GM19023 (cell line): Measurements from ENCODE around the gene SEMG1.

Experiments used
- ATAC-seq: cut with Tn5 transposase; IDR thresholded peaks from one replicate; pipeline ENCODE4 v1.9.1; 2021; ENCODE audit warnings: mild to moderate bottlenecking, moderate library complexity; ENCODE audit not compliant: unreplicated experiment

Gene SEMG1, protein sequence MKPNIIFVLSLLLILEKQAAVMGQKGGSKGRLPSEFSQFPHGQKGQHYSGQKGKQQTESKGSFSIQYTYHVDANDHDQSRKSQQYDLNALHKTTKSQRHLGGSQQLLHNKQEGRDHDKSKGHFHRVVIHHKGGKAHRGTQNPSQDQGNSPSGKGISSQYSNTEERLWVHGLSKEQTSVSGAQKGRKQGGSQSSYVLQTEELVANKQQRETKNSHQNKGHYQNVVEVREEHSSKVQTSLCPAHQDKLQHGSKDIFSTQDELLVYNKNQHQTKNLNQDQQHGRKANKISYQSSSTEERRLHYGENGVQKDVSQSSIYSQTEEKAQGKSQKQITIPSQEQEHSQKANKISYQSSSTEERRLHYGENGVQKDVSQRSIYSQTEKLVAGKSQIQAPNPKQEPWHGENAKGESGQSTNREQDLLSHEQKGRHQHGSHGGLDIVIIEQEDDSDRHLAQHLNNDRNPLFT

DNA sequence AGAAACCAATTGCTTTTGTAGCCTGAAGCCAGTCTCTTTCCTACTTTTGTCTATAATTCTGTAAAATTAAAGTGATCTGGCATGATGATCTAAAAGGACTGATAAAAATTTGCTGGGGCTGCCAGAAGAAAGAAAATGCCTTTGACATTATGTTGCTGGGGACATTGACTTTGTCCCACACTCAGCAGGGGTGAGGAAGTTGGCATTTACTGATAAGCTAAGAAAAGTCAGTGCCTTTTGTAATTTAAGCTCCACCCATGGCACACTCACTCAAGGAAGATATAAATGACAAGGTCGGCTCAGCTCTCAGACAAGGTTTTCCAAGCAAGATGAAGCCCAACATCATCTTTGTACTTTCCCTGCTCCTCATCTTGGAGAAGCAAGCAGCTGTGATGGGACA is at the start of gene SEMG1:
Gene SEMG1, plus strand, starts transcription at position 309 of the 400 bp plus-strand sequence. Its CDS starts 21 bp downstream, at position 330.
- ATAC-seq: no peak

DNA sequence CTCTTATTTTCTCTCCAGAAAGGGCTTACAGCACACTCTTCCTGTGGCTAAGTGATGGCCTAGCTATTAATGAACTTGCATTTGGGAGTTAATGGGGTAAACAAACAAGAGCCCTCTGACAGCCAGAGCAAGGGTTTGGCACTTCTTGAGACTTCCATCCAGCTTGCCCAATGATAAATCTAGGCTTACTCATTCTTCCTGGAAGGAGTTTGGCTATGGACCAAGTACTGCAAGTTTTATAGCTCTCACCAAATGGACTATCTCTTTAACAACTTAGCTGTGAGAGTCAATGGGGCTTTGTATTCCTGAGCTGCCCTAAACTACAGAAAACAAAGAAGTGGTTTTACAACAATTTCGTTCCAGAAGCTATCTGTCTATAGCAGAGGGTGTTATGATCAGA is 48.9 kb upstream of the SEMG1 start:
- ATAC-seq: no peak

DNA sequence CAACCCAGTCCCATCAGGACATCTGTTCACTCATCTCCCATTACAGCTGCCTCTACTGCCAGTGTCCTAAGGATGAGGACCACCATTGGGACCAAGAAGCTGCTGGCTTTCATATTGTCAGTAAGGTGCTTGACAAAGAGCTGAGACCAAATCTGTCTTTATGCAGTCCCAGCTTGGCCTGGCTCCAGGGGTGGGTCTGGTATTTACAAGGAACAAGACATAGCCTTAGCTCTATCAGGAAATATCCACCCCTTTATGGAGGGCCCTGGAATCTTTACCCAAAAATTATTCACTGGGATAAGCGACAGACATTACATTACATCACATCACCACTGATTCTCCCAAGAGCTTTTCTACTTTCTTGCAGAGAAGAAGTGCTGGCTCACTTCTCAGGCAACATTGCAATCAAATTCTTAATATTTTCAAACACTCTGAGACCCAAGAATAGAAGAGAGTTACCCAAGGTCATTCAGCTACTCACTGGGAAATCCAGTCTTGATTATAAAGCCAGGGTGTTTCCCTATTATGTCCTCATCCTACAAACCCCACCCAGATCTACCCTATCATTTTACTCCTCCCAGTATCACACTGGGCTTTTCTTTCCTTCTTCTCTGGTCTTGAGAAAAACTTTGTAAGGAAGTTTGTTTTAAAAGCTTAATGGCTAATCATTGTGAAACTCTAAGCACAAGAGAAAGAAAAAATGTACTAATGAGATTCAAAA is 43.6 kb upstream of the SEMG1 start:
- no peak for ATAC-seq

DNA sequence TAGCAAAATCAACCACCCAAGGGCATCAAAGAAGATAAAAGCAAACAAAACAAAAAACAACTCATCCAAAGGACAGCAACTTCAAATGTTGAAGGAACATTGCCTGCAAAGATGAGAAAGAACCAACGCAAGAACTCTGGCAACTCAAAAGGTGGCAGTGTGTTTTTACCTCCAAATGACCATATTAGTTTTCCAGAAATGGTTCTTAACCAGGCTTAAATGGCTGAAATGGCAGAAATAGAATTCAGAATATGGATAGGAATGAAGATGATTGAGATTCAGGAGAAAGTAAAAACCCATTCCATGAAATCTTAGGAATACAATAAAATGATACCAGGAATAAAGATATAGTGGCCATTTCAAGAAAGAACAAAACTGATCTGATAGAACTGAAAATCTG is 41.9 kb upstream of the SEMG1 start:
- no peak for ATAC-seq

DNA sequence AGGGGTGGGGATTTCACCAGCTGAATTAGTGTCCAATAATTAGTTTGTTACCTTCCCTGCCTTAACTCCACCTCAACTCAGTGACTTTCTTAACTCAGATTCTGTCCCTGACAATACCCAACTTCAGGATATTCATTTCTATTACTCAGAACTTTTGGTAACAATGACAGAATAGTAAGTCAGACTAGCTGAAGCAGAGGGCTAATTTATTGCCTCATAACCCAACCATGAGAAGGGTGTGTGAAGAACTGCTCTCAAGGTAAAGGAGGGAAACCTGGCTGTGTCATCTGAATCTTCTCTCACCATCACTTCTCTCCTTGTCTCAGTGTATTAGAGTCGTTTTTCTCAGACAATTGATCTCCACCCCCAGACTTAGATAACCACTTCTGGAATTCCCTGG is 33.3 kb upstream of the SEMG1 start:
- no peak for ATAC-seq

DNA sequence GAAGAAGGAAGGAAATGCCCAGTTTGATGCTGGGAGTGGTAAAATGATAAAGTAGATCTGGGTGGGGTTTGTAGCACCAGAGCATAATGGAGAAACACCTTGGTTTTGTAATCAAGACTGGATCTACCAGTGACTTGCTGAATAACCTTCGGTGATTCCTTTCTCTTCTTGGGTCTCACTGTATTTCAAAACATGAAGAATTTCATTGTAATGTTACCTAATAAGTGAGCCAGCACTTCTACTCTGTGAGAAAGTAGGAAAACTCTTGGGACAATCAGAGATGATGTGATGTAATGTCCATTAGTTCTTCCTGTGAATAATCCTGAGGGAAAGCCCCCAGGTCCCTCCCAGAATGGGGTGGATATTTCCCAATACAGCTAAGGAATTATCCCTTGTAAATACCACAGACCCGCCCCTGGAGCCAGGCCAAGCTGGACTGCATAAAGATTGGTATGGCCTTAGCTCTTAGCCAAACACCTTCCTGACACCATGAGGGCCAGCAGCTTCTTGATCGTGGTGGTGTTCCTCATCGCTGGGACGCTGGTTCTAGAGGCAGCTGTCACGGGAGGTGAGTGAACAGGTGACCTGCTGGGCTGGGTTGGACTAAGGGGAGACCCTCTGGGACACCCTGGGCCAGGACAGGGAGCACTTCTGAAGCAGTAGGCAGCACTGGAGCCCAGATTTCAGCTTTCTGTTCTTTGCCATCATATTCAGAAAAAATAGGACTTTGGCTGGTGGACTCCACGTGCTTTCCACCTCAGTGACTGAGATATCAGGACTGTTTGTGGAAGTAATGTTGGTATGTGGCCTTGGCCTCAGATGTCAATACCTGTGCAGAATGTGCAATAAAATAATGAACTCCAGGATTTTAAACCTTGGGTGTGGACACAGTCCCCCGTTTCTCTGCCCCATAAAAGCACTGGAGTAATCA is 32.1 kb upstream of the SEMG1 start, which contains the start of gene PI3:
Gene PI3, plus strand, starts transcription at position 469 of the 931 bp plus-strand sequence. Its CDS starts 21 bp downstream, at position 490.
- no peak for ATAC-seq

DNA sequence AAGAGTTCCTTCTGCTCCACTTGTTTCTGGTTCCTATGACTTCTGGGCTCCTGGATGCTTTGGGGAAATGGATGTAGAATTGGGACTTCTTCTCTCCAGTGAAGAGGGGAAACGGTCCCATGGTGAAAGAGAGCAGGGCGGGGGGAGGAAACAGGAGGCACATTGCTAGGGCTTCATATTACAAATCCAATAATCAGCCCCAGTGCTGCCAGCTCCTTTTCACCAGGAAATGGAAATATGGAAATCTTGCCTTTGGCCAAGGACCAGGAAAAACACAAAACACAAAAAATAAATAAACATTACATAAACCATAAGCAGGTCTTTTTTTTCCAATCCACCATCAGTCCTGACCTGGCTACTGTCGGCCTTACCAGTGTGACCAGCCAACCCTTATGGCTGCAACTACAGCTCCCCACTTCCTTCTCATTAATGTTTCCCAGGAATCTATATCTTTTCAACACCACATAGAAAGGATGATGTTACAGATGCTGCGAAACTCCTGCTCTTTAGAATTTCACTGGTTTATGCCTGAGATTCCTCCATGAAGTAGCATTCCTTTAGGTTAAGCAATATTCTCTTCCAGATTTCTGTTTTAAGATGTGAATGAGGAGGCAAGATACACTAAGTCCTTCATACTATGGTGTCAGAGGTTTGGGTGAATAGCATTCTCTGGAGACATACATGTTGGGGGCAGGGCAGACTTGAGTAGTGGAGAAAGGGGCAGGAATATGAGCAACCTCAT is 30.1 kb upstream of the SEMG1 start:
- ATAC-seq: no peak

DNA sequence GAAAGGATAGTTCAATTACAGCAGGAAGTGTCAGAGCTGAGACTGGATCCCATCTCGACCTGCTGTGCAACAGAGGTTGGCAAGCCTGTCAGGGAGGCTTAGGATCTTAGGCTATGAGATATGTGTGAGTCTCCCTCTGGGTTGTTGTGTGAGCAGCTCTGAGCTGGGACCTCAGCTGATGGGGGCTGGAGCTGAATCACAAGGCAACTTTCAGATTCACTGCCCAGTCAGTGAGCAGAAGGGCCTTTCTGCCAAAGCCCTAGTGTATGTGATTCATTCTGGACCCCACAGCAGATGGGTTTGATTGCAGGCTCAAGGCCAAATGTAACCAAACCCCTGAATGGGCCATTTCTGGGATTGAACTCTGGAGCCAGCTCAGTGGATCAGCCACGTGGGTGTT is 27.7 kb upstream of the SEMG1 start:
- no peak for ATAC-seq

DNA sequence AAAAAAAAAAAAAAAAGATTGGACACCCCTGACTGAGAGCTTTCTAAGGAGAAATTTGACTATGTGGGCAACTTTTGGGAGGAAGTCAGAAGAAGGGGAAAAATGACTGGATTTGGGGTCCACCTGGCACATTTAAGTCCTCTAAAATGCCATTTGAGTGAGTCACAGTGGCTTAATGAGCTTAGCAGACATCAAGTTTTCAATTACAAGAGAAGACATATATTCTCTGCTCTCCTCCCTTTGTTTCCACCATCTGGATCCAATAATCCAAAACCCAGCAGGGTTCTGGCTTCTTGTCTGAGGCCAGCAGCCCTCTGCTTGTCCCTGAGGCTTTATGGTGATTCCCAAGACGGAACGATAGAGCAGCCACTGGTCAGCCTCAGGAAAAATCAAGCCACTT is 25.2 kb upstream of the SEMG1 start:
- no peak for ATAC-seq

DNA sequence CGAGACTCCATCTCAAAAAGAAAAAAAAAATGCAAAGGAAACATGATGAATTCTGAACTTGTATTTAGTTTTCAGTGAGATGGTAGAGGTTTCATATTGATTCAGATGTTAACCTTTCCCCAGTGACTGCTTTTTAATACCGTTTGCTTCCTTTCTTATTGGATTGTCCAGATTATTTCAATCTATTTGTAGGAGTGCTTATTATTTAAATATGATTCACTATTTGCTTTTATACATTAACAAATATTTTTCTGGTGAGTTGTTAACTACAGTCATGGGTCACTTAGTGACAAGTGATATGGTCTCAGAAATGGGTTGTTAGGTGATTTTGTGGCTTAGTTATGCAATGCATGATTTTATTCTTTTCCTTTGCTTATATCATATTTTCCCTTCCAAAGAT is 23.7 kb upstream of the SEMG1 start:
- ATAC-seq: no peak

DNA sequence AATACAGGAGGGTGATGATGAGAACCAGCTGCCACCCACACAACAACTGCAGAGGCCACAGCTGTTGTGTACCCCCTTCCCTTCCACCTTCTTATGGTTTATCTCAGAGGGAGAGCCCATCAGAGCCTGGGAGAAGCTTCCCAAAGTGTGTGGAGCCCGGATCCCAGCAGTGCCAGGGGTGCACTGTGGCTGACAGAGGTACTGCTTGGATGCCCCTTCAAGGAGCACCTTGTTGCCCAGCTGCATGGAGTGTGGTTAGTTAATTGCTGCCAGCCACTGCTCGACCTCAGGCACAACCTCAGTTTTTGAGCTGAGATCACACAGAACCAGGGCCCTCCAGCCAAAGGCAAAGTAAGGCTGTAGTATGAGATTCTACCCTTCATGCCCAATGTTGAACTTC is 19.1 kb upstream of the SEMG1 start:
- ATAC-seq: no peak

DNA sequence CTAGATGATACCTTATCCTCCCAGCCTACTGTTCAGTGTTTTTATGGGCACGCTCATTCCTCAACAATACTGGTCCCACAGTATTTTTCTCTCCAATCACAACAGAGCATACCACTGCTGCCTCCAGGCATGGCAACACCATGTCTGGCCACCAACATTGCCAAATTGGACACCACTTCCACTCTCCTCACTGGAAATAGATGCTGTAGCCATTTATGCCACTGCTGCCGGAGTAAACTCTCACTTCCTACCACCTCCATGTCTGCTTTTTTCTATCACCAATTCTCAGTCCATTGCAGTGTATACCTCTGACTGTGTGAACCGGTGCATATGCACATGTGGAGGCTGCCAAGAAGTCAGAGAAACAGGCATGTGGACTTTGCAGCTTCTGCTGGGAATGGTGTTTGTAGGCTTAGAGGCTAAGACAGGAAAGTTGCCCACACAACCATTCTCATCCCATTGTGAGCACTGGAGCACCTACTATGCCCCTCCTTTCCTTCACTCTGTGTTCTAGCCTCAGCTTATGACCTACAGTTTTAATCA is 17.7 kb upstream of the SEMG1 start:
- no peak for ATAC-seq

DNA sequence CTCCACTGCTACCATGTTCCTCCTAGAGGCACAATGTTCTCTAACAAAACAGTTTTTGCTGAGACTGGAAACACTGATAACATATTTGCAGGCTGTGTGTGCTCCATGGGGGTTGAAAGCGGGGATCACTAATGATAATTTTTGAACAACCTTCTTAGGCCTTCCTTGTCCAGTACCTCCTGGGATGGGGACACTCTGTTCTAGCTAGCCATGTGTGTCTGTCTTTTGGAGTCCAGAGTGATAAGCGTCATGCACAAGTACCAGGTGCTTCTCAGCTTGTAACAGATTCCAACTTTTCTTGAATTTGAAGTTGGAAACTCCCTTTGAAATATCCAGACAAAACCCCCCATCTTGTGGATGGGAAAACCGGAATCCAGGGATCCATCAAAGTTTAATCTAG is 17.0 kb upstream of the SEMG1 start:
- no peak for ATAC-seq

DNA sequence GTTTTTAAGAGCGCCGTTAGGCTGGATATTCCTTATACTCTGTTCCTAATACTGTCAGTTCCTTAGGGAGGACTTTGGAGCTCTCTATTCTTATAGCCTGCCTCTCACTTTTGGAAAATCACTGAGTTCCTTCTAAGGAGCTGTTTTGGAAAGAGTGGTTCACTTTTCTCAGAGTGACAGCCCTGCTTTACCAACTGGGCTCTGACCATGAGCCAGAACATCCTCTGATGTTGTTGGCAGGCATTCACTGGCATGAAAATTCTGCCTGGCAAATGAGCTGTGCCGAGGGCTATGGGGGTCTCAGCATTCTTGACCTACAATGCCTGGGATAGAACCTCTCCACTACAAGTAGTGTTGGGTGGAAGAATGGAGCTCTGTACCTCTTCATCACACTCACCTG is 14.9 kb upstream of the SEMG1 start:
- ATAC-seq: no peak

DNA sequence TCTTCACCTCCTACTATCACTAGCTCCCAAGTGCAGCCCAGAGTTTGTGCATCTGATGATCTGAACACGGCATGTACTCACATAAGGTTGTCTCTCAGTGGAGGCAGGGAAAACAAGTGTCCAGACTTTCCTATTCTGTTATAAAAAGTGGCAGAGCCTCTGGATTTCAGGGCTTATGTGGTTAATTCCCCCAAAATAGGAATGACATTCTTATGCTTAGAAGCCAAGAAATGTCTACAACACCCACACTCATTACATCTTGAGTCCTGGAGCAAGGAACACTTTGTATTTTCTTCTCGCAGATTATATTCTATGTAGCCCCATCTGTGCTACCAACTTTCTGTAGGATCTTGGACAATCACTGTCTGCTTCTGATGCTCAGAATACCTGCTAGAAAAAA is 13.5 kb upstream of the SEMG1 start:
- ATAC-seq: no peak

DNA sequence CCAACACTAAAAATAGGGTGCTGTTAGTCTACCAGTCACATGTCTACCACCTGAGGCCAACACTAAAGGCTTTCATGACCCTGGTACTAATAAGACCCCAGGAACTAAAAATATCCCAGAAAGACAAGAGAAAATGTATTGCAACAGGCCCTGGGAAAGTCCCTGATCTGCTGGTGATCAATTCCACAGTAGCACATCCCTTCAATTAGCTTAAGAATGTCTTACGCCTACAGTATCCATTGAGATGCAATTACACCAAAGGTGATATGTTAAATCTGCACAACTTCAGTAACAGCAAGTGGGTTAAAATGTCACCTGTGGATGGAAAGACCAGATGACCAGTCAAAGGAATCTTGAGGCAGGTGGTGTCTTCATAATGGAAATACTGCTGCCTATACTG is 3.1 kb downstream of the SEMG1 start:
- no peak for ATAC-seq

DNA sequence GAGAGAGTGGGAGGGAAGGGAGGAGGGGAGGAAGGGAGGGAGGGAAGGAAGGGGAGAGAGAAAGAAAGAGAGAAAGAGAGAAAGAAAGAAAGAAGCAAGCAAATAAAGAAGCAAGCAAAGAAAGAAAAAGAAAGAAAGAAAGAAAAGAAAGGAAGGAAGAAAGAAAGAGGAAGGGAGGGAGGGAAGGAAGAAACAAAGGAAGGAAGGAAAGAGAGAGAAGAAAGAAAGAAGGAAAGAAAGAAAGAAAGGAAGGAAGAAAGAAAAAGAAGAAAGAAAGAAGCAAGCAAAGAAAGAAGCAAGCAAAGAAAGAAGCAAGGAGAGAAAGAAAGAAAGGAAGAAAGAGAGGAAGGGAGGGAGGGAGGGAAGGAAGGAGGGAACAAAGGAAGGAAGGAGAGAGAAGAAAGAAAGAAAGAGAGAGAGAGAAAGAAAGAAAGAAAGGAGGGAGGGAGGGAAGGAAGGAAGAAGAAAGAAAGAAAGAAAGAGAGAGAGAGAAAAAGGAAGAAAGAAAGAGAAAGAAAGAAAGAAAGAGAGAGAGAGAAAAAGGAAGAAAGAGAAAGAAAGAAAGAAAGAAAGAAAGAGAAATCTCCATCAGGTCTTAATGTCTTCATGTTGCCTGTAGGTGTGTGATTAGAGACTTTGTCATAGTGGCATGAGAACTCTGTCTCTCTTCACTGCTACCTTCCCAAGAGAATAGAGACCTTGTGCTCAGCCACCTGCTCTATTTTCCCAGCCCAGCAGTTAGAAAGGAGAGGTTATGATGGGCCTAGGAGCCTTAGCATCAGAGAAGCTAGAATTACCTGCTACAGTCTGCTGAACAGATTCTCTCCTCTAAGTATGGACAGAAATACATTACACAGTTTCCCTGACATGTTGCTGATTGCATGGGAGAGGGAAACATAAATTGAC is 5.0 kb downstream of the SEMG1 start:
- no peak for ATAC-seq

DNA sequence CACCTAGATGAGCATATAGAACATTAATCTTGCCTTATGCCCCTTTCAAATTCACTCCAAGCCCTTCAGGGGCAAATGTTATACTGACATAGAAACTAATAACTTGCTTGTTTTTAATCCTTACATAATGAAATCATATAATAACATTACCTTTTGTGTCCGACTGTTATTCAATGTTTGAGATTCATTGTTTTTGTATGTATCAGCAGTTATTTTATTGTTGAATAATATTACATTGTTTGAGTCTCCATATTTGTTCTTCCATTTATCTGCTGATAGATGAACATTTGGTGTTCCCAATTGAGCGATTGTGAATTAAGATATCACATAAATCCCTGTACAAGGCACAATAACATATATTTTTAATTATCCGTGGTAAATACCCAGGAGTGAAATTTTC is 6.0 kb downstream of the SEMG1 start:
- ATAC-seq: no peak

DNA sequence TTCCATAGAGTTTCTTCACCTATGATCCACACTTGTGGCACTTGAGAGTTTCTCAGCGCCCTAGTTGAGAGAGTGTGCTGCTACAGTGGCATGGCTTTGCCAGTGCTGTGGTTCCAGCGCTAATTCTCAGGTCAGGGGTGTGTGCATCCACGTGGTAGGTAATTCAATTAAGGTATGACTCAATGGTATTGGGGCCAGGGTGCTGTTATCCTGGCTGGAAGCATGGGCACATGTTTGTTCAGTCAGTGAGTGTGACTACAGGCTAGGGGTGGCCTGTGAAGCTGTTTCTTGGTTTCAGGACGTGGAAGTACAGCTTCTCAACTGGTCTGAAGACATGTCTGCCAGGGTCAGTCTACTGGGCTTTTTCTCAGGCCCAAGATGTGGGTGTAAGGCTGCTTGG is 11.3 kb downstream of the SEMG1 start:
- ATAC-seq: no peak
